8988T (cell line): ENCODE results near the gene TBC1D14.
"Not testable (repeated sequence)": the region's sequence is repeated elsewhere in the genome, so short reads cannot be mapped to it uniquely, and the experiment has no call there.

Source experiments
- DNase-seq: peaks from one replicate; pipeline ENCODE4 v3.0.0; 2011

TBC1D14 gene

GRCh38 chr4:6910960-6911874 is 1.6 kb downstream of the TBC1D14 start:
- no peak for DNase-seq

GRCh38 chr4:6911917-6912316 is 2.3 kb downstream of the TBC1D14 start:
- not testable (repeated sequence) for DNase-seq

DNA sequence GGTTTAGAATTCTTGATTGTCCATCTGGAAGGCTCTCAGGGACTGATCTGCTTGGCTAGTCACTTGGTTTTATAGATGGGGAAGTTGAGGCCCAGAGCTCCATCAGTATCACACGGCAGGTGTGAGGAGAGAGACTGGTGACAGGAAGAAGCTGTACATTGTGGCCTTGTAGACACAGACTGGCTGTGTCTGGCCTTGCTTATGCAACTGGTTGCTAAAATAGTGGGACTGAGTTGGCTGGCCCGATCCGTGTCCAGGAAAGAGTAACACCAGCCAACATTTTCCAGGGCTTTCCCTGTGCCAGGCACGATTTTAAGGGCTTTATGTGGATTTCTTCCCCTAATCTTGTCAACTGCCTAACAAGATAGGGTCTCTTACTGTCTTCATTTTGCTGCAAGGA is 2.8 kb downstream of the TBC1D14 start:
- no peak for DNase-seq

GRCh38 chr4:6913350-6913905 is 3.8 kb downstream of the TBC1D14 start:
- DNase-seq: no peak

DNA sequence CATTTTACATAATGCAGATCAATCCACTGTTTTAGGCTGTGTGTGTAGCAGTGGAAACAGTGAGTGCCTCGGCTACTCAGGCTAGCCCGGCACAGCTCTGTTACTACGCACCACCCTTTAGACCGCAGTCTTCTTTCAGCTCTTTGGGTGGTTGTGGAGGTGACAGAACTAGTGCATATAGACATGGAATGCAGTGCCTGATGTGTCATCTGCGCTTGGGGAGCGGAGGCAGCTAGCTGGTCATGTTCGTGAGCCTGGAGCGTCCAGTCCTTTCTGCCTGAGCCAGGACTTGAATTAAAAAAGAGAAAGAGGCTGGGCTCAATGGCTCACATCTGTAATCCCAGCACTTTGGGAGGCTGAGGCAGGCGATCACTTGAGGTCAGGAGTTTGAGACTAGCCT is 4.8 kb downstream of the TBC1D14 start:
- DNase-seq: no peak

DNA sequence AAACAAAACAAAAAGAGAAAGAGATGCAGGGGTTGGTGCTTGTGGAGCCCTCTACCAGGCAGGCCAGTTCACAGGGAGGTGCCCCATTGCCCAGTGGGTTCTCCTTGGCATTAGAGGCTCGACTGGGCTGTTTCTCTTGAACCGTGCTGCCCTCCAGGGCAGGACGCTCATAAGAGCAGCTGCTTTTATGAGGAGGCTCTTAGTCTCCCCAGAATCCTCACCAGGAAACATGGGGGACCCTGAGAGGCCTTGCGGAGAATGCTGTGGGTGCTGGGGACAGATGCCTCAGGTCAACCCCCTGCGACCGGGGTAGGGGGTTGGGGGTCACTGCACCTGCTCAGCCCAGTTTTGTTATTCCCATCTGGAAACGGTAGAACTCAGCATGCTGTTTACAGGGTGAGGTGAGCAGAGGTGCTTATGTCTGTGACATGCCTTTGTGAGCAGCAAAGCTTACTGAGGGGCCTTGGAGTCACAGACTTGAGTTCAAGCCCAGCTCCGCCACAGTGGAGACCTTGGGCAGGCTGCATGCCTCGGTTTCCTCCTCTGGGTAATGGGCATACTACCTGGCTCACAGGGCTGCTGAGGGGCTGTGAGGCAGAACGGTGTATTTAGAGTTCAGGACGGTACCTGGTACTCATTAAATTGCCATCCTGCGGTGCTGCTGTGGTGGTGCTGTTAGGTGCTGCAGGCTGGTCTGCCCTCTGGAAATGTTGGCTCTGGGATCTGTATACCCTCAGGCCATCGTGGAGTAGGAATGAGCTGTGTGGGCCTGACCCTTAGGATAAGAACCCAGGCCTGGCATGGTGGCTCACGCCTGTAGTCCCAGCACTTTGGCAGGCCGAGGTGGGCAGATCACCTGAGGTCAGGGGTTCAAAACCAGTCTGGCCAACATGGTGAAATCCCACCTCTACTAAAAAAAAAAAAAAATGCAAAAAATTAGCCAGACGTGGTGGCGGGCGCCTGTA is 5.7 kb downstream of the TBC1D14 start:
- no peak for DNase-seq

DNA sequence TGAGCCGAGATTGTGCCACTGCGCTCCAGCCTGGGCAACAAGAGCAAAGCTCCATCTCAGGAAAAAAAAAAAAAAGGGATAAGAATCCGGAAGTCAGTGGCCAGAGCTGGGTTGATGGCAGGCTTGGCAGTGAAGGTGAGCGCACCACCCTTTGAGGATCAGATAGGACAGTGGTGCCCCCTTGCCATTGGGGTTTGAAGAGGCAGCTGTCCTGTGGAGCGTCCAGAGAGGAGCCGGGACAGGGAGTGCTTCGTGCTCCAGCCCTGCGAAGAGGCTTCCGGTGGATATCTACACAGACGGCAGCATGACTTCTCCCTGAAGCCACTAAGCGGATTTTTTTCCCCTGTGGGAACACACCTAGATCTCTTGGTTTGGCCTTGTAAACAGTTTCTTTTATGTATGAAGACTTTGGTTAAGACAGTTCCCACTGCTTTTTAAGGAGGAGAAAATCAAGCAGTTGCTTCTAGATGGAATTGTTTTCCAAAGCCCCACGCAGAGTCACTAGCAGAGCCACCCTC is 6.5 kb downstream of the TBC1D14 start:
- no peak for DNase-seq

DNA sequence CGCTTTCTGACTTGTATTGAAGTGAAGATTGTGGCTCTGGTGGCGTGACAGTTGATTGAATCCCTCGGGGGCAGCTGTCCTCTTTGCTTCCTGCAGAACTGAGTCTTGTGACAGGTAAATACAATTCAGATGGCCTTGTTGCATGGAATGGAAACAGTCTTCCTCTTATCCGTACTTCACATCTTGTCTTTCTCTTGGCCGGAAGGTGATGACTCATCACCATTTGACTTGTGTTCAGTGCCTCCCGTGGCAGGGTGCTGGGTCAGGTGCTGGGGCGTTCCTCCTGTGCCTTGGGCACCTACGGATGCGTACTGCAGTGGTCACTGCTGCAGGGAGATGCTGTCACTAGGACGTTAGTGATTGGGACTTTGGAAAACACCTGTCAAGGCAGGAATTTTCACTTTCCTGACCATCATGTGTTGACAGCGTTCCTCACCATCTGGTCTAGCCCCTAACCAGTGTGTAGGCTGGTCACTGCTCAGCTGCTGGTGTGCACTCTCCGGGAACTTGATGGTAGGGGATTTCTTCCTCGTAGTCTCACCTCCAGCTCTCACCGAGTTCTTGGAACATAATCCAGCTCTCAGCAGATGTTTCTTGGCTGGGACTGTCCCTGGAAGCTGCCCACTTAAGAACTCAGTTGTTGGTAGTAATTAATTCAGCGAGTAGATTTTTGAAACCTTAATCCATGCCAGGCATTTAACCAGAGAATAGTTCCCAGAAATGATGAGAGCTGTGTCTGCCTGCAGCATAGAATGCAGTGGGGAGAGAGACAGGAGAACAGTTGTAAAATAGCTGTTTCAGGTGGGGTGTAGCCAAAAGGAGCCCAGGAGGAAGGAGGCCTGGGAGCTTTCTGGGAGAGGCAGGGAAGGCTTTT is 7.2 kb downstream of the TBC1D14 start:
- no peak for DNase-seq

- DNase-seq: no peak
Observed at GRCh38 chr4:6917461-6918271, 8.0 kb downstream of the TBC1D14 start.

DNA sequence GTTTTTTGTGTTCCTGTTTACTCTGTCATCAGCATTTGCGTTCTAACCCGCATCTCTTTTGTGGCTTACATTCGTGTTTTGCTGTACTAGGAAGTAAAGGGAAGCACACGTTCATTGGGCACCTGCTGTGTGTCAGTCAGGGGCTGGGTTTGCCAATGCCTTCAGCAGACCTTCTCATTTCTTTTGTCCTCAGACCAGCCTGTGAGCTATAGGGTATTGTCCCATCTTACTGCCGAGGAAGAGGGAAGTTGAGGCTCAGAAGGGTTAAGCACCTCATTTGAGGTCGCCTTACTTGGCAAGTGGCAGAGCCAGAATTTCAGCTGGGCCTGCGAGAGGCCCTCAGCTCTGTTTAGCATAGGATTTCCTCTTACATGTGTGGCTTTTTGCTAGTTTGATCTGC is 8.7 kb downstream of the TBC1D14 start:
- DNase-seq: no peak

DNA sequence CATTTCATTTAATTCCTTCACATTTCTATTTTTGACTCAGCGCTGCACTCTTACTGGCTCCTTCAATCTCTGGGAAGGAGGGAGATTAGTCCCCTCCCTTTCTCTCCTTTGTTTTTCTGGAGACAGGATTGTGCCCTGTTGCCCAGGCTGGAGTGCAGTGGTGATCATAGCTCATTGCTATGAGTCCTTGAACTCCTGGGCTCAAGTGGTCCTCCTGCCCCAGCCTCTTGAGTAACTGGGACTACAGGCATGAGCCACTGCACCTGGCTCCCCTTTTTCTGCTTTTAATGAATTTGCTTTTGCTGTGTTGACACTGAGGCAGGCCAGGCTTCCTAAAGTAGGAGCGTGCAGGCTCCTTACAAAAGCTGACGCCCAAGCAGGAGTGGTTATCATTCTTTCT is 10.5 kb downstream of the TBC1D14 start:
- no peak for DNase-seq

GRCh38 chr4:6923507-6923906 is 13.9 kb downstream of the TBC1D14 start:
- no peak for DNase-seq

- DNase-seq: no peak
Observed at GRCh38 chr4:6924361-6924779, 14.7 kb downstream of the TBC1D14 start.

DNA sequence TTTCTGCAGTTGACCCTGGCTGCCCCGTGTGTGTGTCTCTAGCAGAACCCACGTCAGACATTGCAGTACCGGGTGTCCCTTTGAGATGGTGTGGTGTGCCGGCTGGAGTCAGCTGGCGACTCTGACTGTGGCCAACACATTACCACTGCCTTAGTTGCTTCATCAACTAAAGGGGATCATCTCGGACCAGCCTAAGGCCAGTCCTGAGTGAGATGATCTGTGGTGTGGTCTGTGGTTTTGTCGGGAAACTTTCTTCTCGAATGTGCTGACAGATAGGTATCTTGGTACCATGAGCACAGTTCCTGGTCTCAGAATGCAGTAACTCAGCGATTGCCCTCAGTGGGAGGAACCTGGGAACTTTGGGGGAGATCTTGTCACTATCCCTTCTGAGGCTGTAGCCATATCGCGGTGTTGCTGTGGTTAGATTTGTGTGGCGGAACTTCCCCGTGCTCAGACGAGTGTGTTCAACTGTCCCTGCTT is 15.8 kb downstream of the TBC1D14 start:
- DNase-seq: no peak

DNA sequence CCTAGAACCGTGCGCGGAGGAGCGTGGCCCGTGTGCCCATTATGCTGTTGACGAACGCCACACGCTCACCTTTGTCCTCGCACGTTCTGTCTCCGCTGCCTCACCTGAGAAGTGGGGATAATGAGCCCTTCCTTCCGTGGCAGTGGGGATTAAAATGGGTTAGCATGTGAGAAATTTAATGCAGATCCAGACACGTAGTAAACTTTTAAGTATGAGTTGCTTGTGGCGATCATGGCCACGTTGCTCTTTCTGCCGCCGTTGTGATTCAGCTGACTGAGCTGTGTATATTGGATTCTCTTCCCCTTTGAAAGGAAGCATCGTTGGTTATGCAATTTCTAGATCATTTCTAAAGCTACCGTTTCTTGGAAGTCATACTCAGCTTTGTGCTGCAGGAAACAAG is 16.5 kb downstream of the TBC1D14 start:
- DNase-seq: no peak

DNA sequence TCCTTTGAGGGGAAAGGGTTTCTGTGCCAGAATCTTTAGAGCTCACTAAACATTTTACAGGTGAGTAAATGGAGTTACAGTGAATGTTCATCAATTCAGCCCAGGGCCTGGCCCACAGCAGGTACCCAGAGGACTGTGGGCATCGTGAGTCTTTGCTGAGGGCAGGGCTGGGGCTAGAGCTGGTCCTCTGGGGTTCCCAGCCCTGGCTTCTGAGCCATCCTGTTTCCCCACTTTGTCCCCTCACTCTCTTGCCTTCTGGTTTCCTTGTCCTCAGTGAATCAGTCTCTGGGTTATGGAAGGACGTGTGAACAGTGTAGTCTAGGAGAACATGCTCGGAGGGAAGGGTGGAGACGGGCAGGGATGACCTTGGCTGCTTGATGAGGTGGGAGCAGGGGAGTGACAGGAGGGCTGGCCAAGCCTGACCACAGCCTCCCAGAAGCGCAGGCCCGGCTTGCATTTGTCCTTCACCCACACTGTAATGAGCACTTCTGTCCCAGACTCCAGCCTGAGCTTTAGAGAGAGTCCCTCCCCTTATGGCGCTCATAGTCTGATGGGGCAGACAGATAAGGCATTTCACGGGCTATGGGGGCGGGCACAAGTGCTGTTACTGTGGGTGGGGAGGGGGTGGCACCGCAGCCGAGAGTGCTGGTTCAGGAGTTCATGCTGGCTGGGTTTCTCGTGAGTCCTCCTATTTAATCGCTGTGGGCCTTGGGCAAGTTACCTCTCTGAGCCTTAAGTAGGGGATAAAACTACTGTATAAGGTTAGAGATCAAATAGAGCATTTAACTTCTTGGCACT is 17.3 kb downstream of the TBC1D14 start:
- peak; percentile 1 for DNase-seq

GRCh38 chr4:6928081-6928480 is 18.5 kb downstream of the TBC1D14 start:
- no peak for DNase-seq

GRCh38 chr4:6929339-6929811 is 19.7 kb downstream of the TBC1D14 start:
- DNase-seq: no peak

- DNase-seq: no peak
Observed at GRCh38 chr4:6929812-6930464, 20.3 kb downstream of the TBC1D14 start.
